GM03348 (cell line): ENCODE results near the gene ZNF454.
A peak's percentile ranks its signal among the peaks of the same experiment; 100 is the strongest.

Experiments used
- DNase-seq: peaks from one replicate; pipeline ENCODE4 v3.0.0; 2012; ENCODE audit warnings: low spot score

Gene ZNF454

GRCh38 chr5:178940569-178941360 lies at the start of gene ZNF454:
TSS of gene ZNF454 (plus strand) at chr5:178941198. CDS start at chr5:178942792, 1,594 bp downstream.
- peak; percentile 64 for DNase-seq

- peak; percentile 78 for DNase-seq
Measured at GRCh38 chr5:178895615-178896571, 45.1 kb upstream of the ZNF454 start, which contains the start of gene ZFP2. TSS of gene ZFP2 (plus strand) at chr5:178895913. CDS start at chr5:178931314, 35,401 bp downstream.

- no peak for DNase-seq
Measured at GRCh38 chr5:178899289-178899688, 41.7 kb upstream of the ZNF454 start.

- DNase-seq: no peak
Measured at GRCh38 chr5:178902849-178903248, 38.1 kb upstream of the ZNF454 start.

- no peak for DNase-seq
Measured at GRCh38 chr5:178931846-178932760, 8.9 kb upstream of the ZNF454 start.

- no peak for DNase-seq
Measured at GRCh38 chr5:178941361-178941760, 363 bp downstream of the ZNF454 start.

GRCh38 chr5:178965465-178966055 lies 24.6 kb downstream of the ZNF454 start:
- DNase-seq: no peak

- no peak for DNase-seq
Measured at GRCh38 chr5:178981381-178981780, 40.4 kb downstream of the ZNF454 start.

GRCh38 chr5:178982941-178983340 lies 41.9 kb downstream of the ZNF454 start:
- DNase-seq: no peak

GRCh38 chr5:178983728-178984127 lies 42.7 kb downstream of the ZNF454 start:
- no peak for DNase-seq

- no peak for DNase-seq
Measured at GRCh38 chr5:178984145-178985072, 43.4 kb downstream of the ZNF454 start.

GRCh38 chr5:178986326-178986960 lies 45.4 kb downstream of the ZNF454 start:
- no peak for DNase-seq

GRCh38 chr5:178988436-178989220 lies 47.6 kb downstream of the ZNF454 start:
- DNase-seq: no peak

- DNase-seq: no peak
Measured at GRCh38 chr5:178989311-178989710, 48.3 kb downstream of the ZNF454 start.

- DNase-seq: no peak
Measured at GRCh38 chr5:178990491-178990890, 49.5 kb downstream of the ZNF454 start.

- DNase-seq: no peak
Measured at GRCh38 chr5:178991190-178992145, 50.5 kb downstream of the ZNF454 start.

- no peak for DNase-seq
Measured at GRCh38 chr5:178992291-178992895, 51.4 kb downstream of the ZNF454 start.
